ENCODE data around the gene RETN.

The RETN gene

DNA sequence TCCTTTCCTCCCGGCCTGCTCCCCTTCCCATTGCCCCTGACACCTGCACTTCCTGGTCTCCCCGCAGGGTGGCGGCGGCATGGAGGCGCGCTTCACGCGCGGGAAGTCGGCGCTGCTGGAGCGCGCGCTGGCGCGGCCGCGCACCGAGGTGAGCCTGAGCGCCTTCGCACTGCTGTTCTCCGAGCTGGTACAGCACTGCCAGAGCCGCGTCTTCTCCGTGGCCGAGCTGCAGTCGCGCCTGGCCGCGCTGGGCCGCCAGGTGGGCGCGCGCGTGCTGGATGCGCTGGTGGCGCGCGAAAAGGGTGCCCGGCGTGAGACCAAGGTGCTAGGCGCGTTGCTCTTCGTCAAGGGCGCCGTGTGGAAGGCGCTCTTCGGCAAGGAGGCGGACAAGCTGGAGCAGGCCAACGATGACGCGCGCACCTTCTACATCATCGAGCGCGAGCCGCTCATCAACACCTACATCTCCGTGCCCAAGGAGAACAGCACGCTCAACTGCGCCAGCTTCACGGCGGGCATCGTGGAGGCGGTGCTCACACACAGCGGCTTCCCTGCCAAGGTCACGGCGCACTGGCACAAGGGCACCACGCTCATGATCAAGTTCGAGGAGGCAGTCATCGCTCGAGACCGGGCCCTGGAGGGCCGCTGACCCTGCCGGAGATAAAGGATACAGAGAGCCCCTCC, 13.5 kb downstream of the RETN start:
- no peak for DNase-seq (ENCODE audit: low spot score)
- Histone ChIP-seq H3K27ac (replicated peaks; ENCODE audit: low read length) (no peak overlapping the region), H3K79me1 (ENCODE audit: low read depth, low read length) (peaks cover 17% of the 10 kb centered on the region), H2BK5ac (ENCODE audit: low read length) (peak overlapping the region; percentile 48), H3K4me2 (ENCODE audit: insufficient read depth, low read length, poor library complexity, severe bottlenecking) (peak overlapping the region; percentile 92), H2AK5ac (ENCODE audit: low read depth, low read length) (peak overlapping the region; percentile 60), H3K9ac (ENCODE audit: low read depth, low read length, poor library complexity) (peak overlapping the region; percentile 77), H3K4me3 (ENCODE audit: low read length in 2 of 2) (peak overlapping the region; percentile 2 to 97), H3K9me3 (replicated peaks in 1 of 2; ENCODE audit: control insufficient read depth in 2 of 2, insufficient read depth in 1 of 2, low read depth in 1 of 2, low read length in 2 of 2) (no peaks in the 10 kb centered on the region), H3K36me3 (replicated peaks in 1 of 2; ENCODE audit: control insufficient read depth in 2 of 2, insufficient read depth in 2 of 2, low read length in 2 of 2) (peaks cover 16 to 21% of the 10 kb centered on the region in 2 donors), H3K27me3 (ENCODE audit: control insufficient read depth in 3 of 3, insufficient read depth in 3 of 3, low read depth in 1 of 3, low read length in 3 of 3) (peaks cover 0 to 11% (median 7%) of the 10 kb centered on the region in 3 experiments), H3K4ac (ENCODE audit: low read length) (no peak overlapping the region), H2BK12ac (ENCODE audit: low read length) (peak overlapping the region; percentile 58), H3K4me1 (ENCODE audit: control insufficient read depth in 2 of 2, insufficient read depth in 1 of 2, low read depth in 1 of 2, low read length in 2 of 2) (peaks cover 9 to 10% of the 10 kb centered on the region in 2 donors), H4K91ac (ENCODE audit: low read depth, low read length, poor library complexity) (no peak overlapping the region), H2BK120ac (ENCODE audit: low read depth, low read length) (peak overlapping the region; percentile 91), H2AFZ (ENCODE audit: low read length) (no peak overlapping the region), H4K8ac (ENCODE audit: low read depth, low read length) (no peak overlapping the region), H3K18ac (ENCODE audit: low read length) (peak overlapping the region; percentile 64), H2BK15ac (ENCODE audit: low read length) (peak overlapping the region; percentile 58), H3K14ac (ENCODE audit: low read length) (peak overlapping the region; percentile 56), H3K23ac (ENCODE audit: low read depth, low read length, poor library complexity) (peak overlapping the region; percentile 83)
- no CpG with 5 or more reads among the region's 74 CpGs for WGBS, 2 donors (ENCODE audit: extremely low coverage in 2 of 2, insufficient read length in 2 of 2, insufficient replicate concordance in 1 of 2)

DNA sequence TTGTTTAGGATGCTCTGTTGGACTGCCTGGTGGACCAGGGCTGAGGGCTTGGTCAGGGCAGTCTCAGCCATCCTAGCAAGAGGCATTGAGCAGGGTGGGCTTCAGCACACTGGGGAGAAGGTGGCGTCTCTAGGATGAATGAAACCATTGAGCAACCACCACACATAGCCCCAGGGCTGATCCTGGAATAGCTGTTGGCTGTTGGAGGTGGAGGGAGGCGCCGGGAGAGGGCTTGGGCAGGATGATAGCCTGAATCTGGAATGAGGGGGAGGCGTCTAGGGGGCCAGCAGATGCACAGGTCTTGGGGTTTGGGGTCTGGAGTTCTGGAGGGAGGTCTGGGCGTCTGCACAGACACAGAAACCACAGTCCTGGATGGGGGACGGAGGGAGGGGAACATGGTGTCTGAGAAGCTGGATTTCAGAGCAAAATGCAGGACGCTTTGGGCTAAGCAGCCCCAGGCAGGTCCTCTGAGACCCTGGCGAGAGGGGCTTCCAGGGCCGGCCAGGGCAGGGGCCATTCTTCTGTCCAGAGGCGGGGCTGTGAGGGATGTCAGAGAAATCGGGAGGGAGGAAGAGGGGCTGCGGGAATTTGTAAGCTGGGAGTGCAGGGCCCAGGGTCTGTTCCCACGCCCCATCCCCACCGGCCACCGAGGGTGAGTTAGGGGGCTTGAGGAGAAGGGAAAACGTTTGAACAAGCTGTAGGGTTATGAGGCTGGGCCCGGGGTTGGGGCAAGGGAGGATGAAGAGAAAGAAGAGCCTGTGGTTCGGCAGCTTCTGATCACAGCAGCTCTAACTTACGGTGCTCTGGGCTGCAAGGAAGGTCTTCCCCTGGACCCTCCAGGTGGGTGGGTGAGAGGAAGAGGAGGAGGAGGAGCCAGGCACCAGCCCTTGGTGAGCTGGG, 16.9 kb downstream of the RETN start:
- Histone ChIP-seq H3K4me1 (ENCODE audit: control insufficient read depth in 2 of 2, insufficient read depth in 1 of 2, low read depth in 1 of 2, low read length in 2 of 2) (peaks cover 6 to 7% of the 10 kb centered on the region in 2 donors), H3K4me3 (ENCODE audit: low read length in 2 of 2) (no peak overlapping the region), H2BK12ac (ENCODE audit: low read length) (no peak overlapping the region), H3K18ac (ENCODE audit: low read length) (no peak overlapping the region), H3K27me3 (ENCODE audit: control insufficient read depth in 3 of 3, insufficient read depth in 3 of 3, low read depth in 1 of 3, low read length in 3 of 3) (no peaks in the 10 kb centered on the region), H3K4me2 (ENCODE audit: insufficient read depth, low read length, poor library complexity, severe bottlenecking) (no peak overlapping the region), H2BK120ac (ENCODE audit: low read depth, low read length) (peak overlapping the region; percentile 72), H3K79me1 (ENCODE audit: low read depth, low read length) (peaks cover 16% of the 10 kb centered on the region), H2AFZ (ENCODE audit: low read length) (no peak overlapping the region), H3K23ac (ENCODE audit: low read depth, low read length, poor library complexity) (peak overlapping the region; percentile 89), H4K91ac (ENCODE audit: low read depth, low read length, poor library complexity) (no peak overlapping the region), H3K14ac (ENCODE audit: low read length) (peak overlapping the region; percentile 38), H4K8ac (ENCODE audit: low read depth, low read length) (no peak overlapping the region), H2BK5ac (ENCODE audit: low read length) (no peak overlapping the region), H3K9ac (ENCODE audit: low read depth, low read length, poor library complexity) (no peak overlapping the region), H3K27ac (replicated peaks; ENCODE audit: low read length) (no peak overlapping the region), H3K36me3 (replicated peaks in 1 of 2; ENCODE audit: control insufficient read depth in 2 of 2, insufficient read depth in 2 of 2, low read length in 2 of 2) (peaks cover 16 to 21% of the 10 kb centered on the region in 2 donors), H3K4ac (ENCODE audit: low read length) (no peak overlapping the region), H3K9me3 (replicated peaks in 1 of 2; ENCODE audit: control insufficient read depth in 2 of 2, insufficient read depth in 1 of 2, low read depth in 1 of 2, low read length in 2 of 2) (peaks cover 0 to 3% of the 10 kb centered on the region in 2 donors), H2BK15ac (ENCODE audit: low read length) (no peak overlapping the region), H2AK5ac (ENCODE audit: low read depth, low read length) (peak overlapping the region; percentile 37)
- WGBS, 2 donors (ENCODE audit: extremely low coverage in 2 of 2, insufficient read length in 2 of 2, insufficient replicate concordance in 1 of 2) = no CpG with 5 or more reads among the region's 19 CpGs
- DNase-seq (ENCODE audit: low spot score) = no peak

DNA sequence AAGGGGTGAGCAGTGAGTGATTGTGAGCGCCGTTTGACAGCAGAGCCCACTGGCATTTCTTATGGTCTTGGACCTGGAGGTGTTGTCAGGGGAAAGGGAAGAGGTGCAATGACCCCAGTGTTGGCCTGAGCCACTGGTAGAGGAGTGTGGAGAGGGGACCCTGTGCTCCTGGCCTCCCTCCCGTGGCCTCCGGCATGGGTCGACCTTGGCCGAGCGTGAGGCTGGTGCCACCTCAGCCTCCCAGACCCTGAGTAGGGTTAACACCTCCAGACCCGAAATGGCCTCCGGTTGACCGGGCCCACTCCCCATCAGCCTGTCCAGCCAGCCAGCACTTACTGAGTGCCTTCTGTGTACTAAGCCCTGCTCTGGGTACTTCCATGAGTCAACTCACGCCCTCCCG, 18.3 kb downstream of the RETN start:
- H3K23ac ChIP-seq (ENCODE audit: low read depth, low read length, poor library complexity) = no peak overlapping the region
- no peak overlapping the region for H4K91ac ChIP-seq (ENCODE audit: low read depth, low read length, poor library complexity)
- H3K4me2 ChIP-seq (ENCODE audit: insufficient read depth, low read length, poor library complexity, severe bottlenecking) = no peak overlapping the region
- no peak overlapping the region for H3K4me3 ChIP-seq (ENCODE audit: low read length in 2 of 2)
- H3K27ac ChIP-seq (replicated peaks; ENCODE audit: low read length) = no peak overlapping the region
- no peak overlapping the region for H3K9ac ChIP-seq (ENCODE audit: low read depth, low read length, poor library complexity)
- peaks cover 16 to 17% of the 10 kb centered on the region in 2 donors for H3K36me3 ChIP-seq (replicated peaks in 1 of 2; ENCODE audit: control insufficient read depth in 2 of 2, insufficient read depth in 2 of 2, low read length in 2 of 2)
- H2BK15ac ChIP-seq (ENCODE audit: low read length) = no peak overlapping the region
- whole genome bisulfite sequencing, 2 donors (ENCODE audit: extremely low coverage in 2 of 2, insufficient read length in 2 of 2, insufficient replicate concordance in 1 of 2) = no CpG with 5 or more reads among the region's 12 CpGs
- H3K4me1 ChIP-seq (ENCODE audit: control insufficient read depth in 2 of 2, insufficient read depth in 1 of 2, low read depth in 1 of 2, low read length in 2 of 2) = peaks cover 0 to 2% of the 10 kb centered on the region in 2 donors
- H4K8ac ChIP-seq (ENCODE audit: low read depth, low read length) = no peak overlapping the region
- H3K9me3 ChIP-seq (replicated peaks in 1 of 2; ENCODE audit: control insufficient read depth in 2 of 2, insufficient read depth in 1 of 2, low read depth in 1 of 2, low read length in 2 of 2) = peaks cover 0 to 12% of the 10 kb centered on the region in 2 donors
- peaks cover 9% of the 10 kb centered on the region for H3K79me1 ChIP-seq (ENCODE audit: low read depth, low read length)
- no peak overlapping the region for H3K4ac ChIP-seq (ENCODE audit: low read length)
- no peak overlapping the region for H2BK12ac ChIP-seq (ENCODE audit: low read length)
- no peak overlapping the region for H3K18ac ChIP-seq (ENCODE audit: low read length)
- H2AK5ac ChIP-seq (ENCODE audit: low read depth, low read length) = peak overlapping the region; percentile 35
- H2BK120ac ChIP-seq (ENCODE audit: low read depth, low read length) = no peak overlapping the region
- H2BK5ac ChIP-seq (ENCODE audit: low read length) = no peak overlapping the region
- no peak overlapping the region for H3K14ac ChIP-seq (ENCODE audit: low read length)
- H2AFZ ChIP-seq (ENCODE audit: low read length) = no peak overlapping the region
- peaks cover 0 to 1% (median 0%) of the 10 kb centered on the region in 3 experiments for H3K27me3 ChIP-seq (ENCODE audit: control insufficient read depth in 3 of 3, insufficient read depth in 3 of 3, low read depth in 1 of 3, low read length in 3 of 3)
- DNase-seq (ENCODE audit: low spot score) = no peak

DNA sequence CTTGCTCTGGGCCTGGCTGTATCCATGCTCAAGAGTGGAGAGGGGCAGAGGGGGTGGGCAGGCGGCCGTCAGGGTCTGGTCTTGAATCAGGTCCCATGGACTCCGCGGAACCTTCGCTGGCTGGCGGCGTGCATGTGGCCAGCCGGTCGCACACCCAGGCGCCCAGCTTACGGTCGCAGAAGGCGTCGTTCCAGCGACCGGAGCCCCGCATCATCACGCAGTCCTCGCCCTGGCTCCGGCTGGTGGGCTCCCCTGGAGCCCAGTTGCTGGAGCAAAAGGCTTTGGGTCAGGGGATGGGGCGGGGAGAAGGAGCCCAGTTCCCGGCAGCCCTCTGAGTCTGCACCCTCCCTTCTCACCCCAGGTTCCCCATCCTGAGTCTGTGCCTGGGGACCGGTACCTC, 20.3 kb downstream of the RETN start:
- Histone ChIP-seq H2BK120ac (ENCODE audit: low read depth, low read length) (no peak overlapping the region), H3K23ac (ENCODE audit: low read depth, low read length, poor library complexity) (no peak overlapping the region), H3K4me2 (ENCODE audit: insufficient read depth, low read length, poor library complexity, severe bottlenecking) (no peak overlapping the region), H4K91ac (ENCODE audit: low read depth, low read length, poor library complexity) (no peak overlapping the region), H2BK12ac (ENCODE audit: low read length) (no peak overlapping the region), H3K79me1 (ENCODE audit: low read depth, low read length) (peaks cover 3% of the 10 kb centered on the region), H3K14ac (ENCODE audit: low read length) (no peak overlapping the region), H3K4me3 (ENCODE audit: low read length in 2 of 2) (peak overlapping the region in 1 of 2 donors; percentile 27), H2BK15ac (ENCODE audit: low read length) (no peak overlapping the region), H2BK5ac (ENCODE audit: low read length) (no peak overlapping the region), H3K9me3 (replicated peaks in 1 of 2; ENCODE audit: control insufficient read depth in 2 of 2, insufficient read depth in 1 of 2, low read depth in 1 of 2, low read length in 2 of 2) (peaks cover 0 to 15% of the 10 kb centered on the region in 2 donors), H3K36me3 (replicated peaks in 1 of 2; ENCODE audit: control insufficient read depth in 2 of 2, insufficient read depth in 2 of 2, low read length in 2 of 2) (peaks cover 0 to 3% of the 10 kb centered on the region in 2 donors), H3K9ac (ENCODE audit: low read depth, low read length, poor library complexity) (no peak overlapping the region), H3K27me3 (ENCODE audit: control insufficient read depth in 3 of 3, insufficient read depth in 3 of 3, low read depth in 1 of 3, low read length in 3 of 3) (peaks cover 0 to 1% (median 0%) of the 10 kb centered on the region in 3 experiments), H3K27ac (replicated peaks; ENCODE audit: low read length) (no peak overlapping the region), H3K4me1 (ENCODE audit: control insufficient read depth in 2 of 2, insufficient read depth in 1 of 2, low read depth in 1 of 2, low read length in 2 of 2) (peaks cover 0 to 2% of the 10 kb centered on the region in 2 donors), H3K4ac (ENCODE audit: low read length) (no peak overlapping the region), H2AFZ (ENCODE audit: low read length) (no peak overlapping the region), H2AK5ac (ENCODE audit: low read depth, low read length) (no peak overlapping the region), H4K8ac (ENCODE audit: low read depth, low read length) (peak overlapping the region; percentile 3), H3K18ac (ENCODE audit: low read length) (no peak overlapping the region)
- WGBS, 2 donors (ENCODE audit: extremely low coverage in 2 of 2, insufficient read length in 2 of 2, insufficient replicate concordance in 1 of 2) = no CpG with 5 or more reads among the region's 23 CpGs
- DNase-seq (ENCODE audit: low spot score) = no peak
